ENCODE data around the gene KRT13. TPM values are rescaled to one million over a fixed set of nuclear protein-coding genes. Genes with fewer than 3 reads are reported as not detected.

Gene KRT13
- total and polyA plus RNA-seq, 10 of the 15 experiments (the other 5 are each of a cell fraction or from before 2014, with no cell fraction given), result not detected

GRCh38 chr17:41524261-41524660 is 18.8 kb upstream of the KRT13 start:
- Histone ChIP-seq H3K79me2 (ENCODE audit: control insufficient read depth, insufficient read depth, low read length) (no peaks in the 10 kb centered on the region), H3K36me3 (ENCODE audit: control insufficient read depth in 2 of 2, insufficient read depth in 2 of 2, low read length in 1 of 2) (no peaks in the 10 kb centered on the region), H4K20me1 (ENCODE audit: control insufficient read depth, insufficient read depth) (no peaks in the 10 kb centered on the region), H2AFZ (ENCODE audit: control insufficient read depth, low read depth, low read length) (no peak overlapping the region), H3K4me1 (ENCODE audit: control insufficient read depth, insufficient read depth, low read length) (no peaks in the 10 kb centered on the region), H3K9me3 (replicated peaks; ENCODE audit: control insufficient read depth, insufficient read depth, low read length) (no peaks in the 10 kb centered on the region; the same call in 2 of the 3 replicates), H3K4me2 (ENCODE audit: control insufficient read depth, insufficient read depth) (no peak overlapping the region), H3K27me3 (replicated peaks in 1 of 2; ENCODE audit: control insufficient read depth in 2 of 2, insufficient read depth in 2 of 2, low read length in 1 of 2) (peaks cover 8 to 11% of the 10 kb centered on the region in 2 experiments), H3K27ac (ENCODE audit: control insufficient read depth, insufficient read depth) (no peak overlapping the region), H3K9ac (ENCODE audit: control insufficient read depth, insufficient read depth, low read length) (no peak overlapping the region), H3K4me3 (no peak overlapping the region)
- TF ChIP-seq BCL11A (IDR thresholded peaks at IDR 0.05; ENCODE audit: low read depth, low read length) (no peak), CBFB (IDR thresholded peaks at IDR 0.05; ENCODE audit: low read depth) (no peak)
- ATAC-seq (no peak), FAIRE-seq (no peak), DNase-seq (ENCODE audit: low read depth, low spot score) (no peak)
- ChIA-PET SMC1A (ENCODE audit: uncharacterized antibody, unreplicated experiment) (no interaction called here), POLR2A (no interaction called here), CTCF (no interaction called here), RAD21 (ENCODE audit: unreplicated experiment) (no interaction called here)
- no TSS peak for BruUV-seq (replicated peaks)
- in situ Hi-C loops (cut with MboI) (no loop called here), intact Hi-C loops (cut with micrococcal nuclease; ENCODE audit: unreplicated experiment) (no loop called here)
- 59% methylated on average over 11 of the region's 11 CpGs for WGBS (ENCODE audit: insufficient coverage, insufficient replicate concordance, low lambda C conversion rate, missing lambda C conversion rate)

GRCh38 chr17:41523787-41524186 is 18.4 kb upstream of the KRT13 start:
- Histone ChIP-seq H3K4me2 (ENCODE audit: control insufficient read depth, insufficient read depth) (no peak overlapping the region), H3K4me1 (ENCODE audit: control insufficient read depth, insufficient read depth, low read length) (no peaks in the 10 kb centered on the region), H3K27me3 (replicated peaks in 1 of 2; ENCODE audit: control insufficient read depth in 2 of 2, insufficient read depth in 2 of 2, low read length in 1 of 2) (peaks cover 6 to 7% of the 10 kb centered on the region in 2 experiments; a peak in 3 of 4 replicates), H4K20me1 (ENCODE audit: control insufficient read depth, insufficient read depth) (no peaks in the 10 kb centered on the region), H3K4me3 (no peak overlapping the region), H3K27ac (ENCODE audit: control insufficient read depth, insufficient read depth) (no peak overlapping the region), H3K9me3 (replicated peaks; ENCODE audit: control insufficient read depth, insufficient read depth, low read length) (no peaks in the 10 kb centered on the region; the same call in 2 of the 3 replicates), H3K9ac (ENCODE audit: control insufficient read depth, insufficient read depth, low read length) (no peak overlapping the region), H3K79me2 (ENCODE audit: control insufficient read depth, insufficient read depth, low read length) (no peaks in the 10 kb centered on the region), H2AFZ (ENCODE audit: control insufficient read depth, low read depth, low read length) (no peak overlapping the region), H3K36me3 (ENCODE audit: control insufficient read depth in 2 of 2, insufficient read depth in 2 of 2, low read length in 1 of 2) (no peaks in the 10 kb centered on the region)
- TF ChIP-seq SUZ12 (IDR thresholded peaks at IDR 0.05; ENCODE audit: unreplicated experiment), result no peak
- no peak for TF ChIP-seq BHLHE40 (IDR thresholded peaks at IDR 0.05; ENCODE audit: borderline replicate concordance in 1 of 2, low read depth in 2 of 2, low read length in 1 of 2)
- no peak for TF ChIP-seq HCFC1 (IDR thresholded peaks at IDR 0.05; ENCODE audit: low read length)
- POLR2A ChIA-PET, result no interaction called here
- SMC1A ChIA-PET (ENCODE audit: uncharacterized antibody, unreplicated experiment), result no interaction called here
- in situ Hi-C loops (cut with MboI), result no loop called here
- CTCF ChIA-PET, result no interaction called here
- ATAC-seq (no peak), FAIRE-seq (no peak), DNase-seq (ENCODE audit: low read depth, low spot score) (no peak)
- intact Hi-C loops (cut with micrococcal nuclease; ENCODE audit: unreplicated experiment), result no loop called here
- no TSS peak for BruUV-seq (replicated peaks)
- RAD21 ChIA-PET (ENCODE audit: unreplicated experiment), result no interaction called here
- WGBS (ENCODE audit: insufficient coverage, insufficient replicate concordance, low lambda C conversion rate, missing lambda C conversion rate), result 62% methylated on average over 18 of the region's 19 CpGs
